HEK293 (cell line): ENCODE results near the gene MYL7.

Experiments
- ZBTB1 ChIP-seq: fragments of 450-650 bp; formaldehyde crosslinking; IDR thresholded peaks from 2 replicates; pipeline ENCODE4 v1.5.1; 2016; ENCODE audit warnings: missing biosample characterization, missing genetic modification characterization
- ZBTB17 ChIP-seq: fragments of 450-650 bp; formaldehyde crosslinking; IDR thresholded peaks from 2 replicates; pipeline ENCODE4 v1.5.1; 2016; ENCODE audit warnings: missing biosample characterization, missing genetic modification characterization
- ZNF174 ChIP-seq: fragments of 450-650 bp; formaldehyde crosslinking; IDR thresholded peaks from 2 replicates; pipeline ENCODE4 v1.5.0; 2017; ENCODE audit warnings: missing biosample characterization, mild to moderate bottlenecking, missing genetic modification characterization
- ZNF354C ChIP-seq: fragments of 450-650 bp; formaldehyde crosslinking; IDR thresholded peaks from 2 replicates; pipeline ENCODE4 v1.5.1; 2016; ENCODE audit warnings: missing biosample characterization, missing genetic modification characterization, low read depth, borderline replicate concordance
- ZNF426 ChIP-seq: fragments of 450-650 bp; formaldehyde crosslinking; IDR thresholded peaks from 2 replicates; pipeline ENCODE4 v1.5.1; 2017; ENCODE audit warnings: missing biosample characterization, missing genetic modification characterization, mild to moderate bottlenecking, inconsistent platforms, moderate library complexity
- ZNF510 ChIP-seq: fragments of 450-650 bp; formaldehyde crosslinking; IDR thresholded peaks from 2 replicates; pipeline ENCODE4 v1.5.1; 2018; ENCODE audit warnings: mild to moderate bottlenecking, missing genetic modification characterization, missing biosample characterization; ENCODE audit not compliant: insufficient replicate concordance
- ZNF560 ChIP-seq: fragments of 450-650 bp; formaldehyde crosslinking; IDR thresholded peaks from 2 replicates; pipeline ENCODE4 v1.5.1; 2017; ENCODE audit warnings: missing biosample characterization, missing genetic modification characterization, borderline replicate concordance
- ZNF670 ChIP-seq: fragments of 450-650 bp; formaldehyde crosslinking; IDR thresholded peaks from 2 replicates; pipeline ENCODE4 v1.5.1; 2016; ENCODE audit warnings: missing biosample characterization, missing genetic modification characterization, low read depth
- TF ChIP-seq, protein P1 (sequence below): fragments of 450-650 bp; formaldehyde crosslinking; IDR thresholded peaks from 2 replicates; pipeline ENCODE4 v1.5.1; 2016; ENCODE audit warnings: missing biosample characterization, missing genetic modification characterization
- TF ChIP-seq, protein P2 (sequence below): fragments of 450-650 bp; formaldehyde crosslinking; conservative IDR thresholded peaks from 2 replicates; pipeline ENCODE4 v1.5.1; 2016; ENCODE audit warnings: low read depth, missing biosample characterization, missing genetic modification characterization
- TF ChIP-seq, protein P3 (sequence below): fragments of 450-650 bp; formaldehyde crosslinking; IDR thresholded peaks from 2 replicates; pipeline ENCODE4 v1.5.1; 2016; ENCODE audit warnings: missing biosample characterization, missing genetic modification characterization

DNA sequence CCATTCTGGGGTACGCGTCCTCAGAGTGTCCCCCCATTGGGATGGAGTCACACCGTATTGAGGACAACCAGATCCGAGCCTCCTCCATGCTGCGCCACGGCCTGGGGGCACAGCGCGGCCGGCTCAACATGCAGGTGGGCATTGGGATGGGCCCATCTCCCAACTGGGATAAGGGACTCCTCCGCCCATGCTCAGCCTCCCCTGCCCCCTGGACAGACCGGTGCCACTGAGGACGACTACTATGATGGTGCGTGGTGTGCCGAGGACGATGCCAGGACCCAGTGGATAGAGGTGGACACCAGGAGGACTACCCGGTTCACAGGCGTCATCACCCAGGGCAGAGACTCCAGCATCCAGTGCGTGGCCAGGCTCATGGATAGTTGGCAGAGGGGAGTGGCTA is 31.1 kb downstream of the MYL7 start:
- TF ChIP-seq, protein P1, sequence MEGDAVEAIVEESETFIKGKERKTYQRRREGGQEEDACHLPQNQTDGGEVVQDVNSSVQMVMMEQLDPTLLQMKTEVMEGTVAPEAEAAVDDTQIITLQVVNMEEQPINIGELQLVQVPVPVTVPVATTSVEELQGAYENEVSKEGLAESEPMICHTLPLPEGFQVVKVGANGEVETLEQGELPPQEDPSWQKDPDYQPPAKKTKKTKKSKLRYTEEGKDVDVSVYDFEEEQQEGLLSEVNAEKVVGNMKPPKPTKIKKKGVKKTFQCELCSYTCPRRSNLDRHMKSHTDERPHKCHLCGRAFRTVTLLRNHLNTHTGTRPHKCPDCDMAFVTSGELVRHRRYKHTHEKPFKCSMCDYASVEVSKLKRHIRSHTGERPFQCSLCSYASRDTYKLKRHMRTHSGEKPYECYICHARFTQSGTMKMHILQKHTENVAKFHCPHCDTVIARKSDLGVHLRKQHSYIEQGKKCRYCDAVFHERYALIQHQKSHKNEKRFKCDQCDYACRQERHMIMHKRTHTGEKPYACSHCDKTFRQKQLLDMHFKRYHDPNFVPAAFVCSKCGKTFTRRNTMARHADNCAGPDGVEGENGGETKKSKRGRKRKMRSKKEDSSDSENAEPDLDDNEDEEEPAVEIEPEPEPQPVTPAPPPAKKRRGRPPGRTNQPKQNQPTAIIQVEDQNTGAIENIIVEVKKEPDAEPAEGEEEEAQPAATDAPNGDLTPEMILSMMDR (tag by site-specific recombination) = no peak
- TF ChIP-seq ZNF354C (no peak), ZNF670 (tag by site-specific recombination) (no peak), ZNF510 (no peak), ZNF560 (tag by site-specific recombination) (no peak), ZBTB17 (tag by site-specific recombination) (no peak), ZBTB1 (tag by site-specific recombination) (no peak), ZNF174 (tag by site-specific recombination) (no peak), ZNF426 (tag by site-specific recombination) (no peak)
- TF ChIP-seq, protein P2, sequence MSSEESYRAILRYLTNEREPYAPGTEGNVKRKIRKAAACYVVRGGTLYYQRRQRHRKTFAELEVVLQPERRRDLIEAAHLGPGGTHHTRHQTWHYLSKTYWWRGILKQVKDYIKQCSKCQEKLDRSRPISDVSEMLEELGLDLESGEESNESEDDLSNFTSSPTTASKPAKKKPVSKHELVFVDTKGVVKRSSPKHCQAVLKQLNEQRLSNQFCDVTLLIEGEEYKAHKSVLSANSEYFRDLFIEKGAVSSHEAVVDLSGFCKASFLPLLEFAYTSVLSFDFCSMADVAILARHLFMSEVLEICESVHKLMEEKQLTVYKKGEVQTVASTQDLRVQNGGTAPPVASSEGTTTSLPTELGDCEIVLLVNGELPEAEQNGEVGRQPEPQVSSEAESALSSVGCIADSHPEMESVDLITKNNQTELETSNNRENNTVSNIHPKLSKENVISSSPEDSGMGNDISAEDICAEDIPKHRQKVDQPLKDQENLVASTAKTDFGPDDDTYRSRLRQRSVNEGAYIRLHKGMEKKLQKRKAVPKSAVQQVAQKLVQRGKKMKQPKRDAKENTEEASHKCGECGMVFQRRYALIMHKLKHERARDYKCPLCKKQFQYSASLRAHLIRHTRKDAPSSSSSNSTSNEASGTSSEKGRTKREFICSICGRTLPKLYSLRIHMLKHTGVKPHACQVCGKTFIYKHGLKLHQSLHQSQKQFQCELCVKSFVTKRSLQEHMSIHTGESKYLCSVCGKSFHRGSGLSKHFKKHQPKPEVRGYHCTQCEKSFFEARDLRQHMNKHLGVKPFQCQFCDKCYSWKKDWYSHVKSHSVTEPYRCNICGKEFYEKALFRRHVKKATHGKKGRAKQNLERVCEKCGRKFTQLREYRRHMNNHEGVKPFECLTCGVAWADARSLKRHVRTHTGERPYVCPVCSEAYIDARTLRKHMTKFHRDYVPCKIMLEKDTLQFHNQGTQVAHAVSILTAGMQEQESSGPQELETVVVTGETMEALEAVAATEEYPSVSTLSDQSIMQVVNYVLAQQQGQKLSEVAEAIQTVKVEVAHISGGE = no peak
- TF ChIP-seq, protein P3, sequence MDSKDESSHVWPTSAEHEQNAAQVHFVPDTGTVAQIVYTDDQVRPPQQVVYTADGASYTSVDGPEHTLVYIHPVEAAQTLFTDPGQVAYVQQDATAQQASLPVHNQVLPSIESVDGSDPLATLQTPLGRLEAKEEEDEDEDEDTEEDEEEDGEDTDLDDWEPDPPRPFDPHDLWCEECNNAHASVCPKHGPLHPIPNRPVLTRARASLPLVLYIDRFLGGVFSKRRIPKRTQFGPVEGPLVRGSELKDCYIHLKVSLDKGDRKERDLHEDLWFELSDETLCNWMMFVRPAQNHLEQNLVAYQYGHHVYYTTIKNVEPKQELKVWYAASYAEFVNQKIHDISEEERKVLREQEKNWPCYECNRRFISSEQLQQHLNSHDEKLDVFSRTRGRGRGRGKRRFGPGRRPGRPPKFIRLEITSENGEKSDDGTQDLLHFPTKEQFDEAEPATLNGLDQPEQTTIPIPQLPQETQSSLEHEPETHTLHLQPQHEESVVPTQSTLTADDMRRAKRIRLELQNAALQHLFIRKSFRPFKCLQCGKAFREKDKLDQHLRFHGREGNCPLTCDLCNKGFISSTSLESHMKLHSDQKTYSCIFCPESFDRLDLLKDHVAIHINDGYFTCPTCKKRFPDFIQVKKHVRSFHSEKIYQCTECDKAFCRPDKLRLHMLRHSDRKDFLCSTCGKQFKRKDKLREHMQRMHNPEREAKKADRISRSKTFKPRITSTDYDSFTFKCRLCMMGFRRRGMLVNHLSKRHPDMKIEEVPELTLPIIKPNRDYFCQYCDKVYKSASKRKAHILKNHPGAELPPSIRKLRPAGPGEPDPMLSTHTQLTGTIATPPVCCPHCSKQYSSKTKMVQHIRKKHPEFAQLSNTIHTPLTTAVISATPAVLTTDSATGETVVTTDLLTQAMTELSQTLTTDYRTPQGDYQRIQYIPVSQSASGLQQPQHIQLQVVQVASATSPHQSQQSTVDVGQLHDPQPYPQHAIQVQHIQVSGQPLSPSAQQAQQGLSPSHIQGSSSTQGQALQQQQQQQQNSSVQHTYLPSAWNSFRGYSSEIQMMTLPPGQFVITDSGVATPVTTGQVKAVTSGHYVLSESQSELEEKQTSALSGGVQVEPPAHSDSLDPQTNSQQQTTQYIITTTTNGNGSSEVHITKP (tag by site-specific recombination) = no peak
